Neural crest cell (in vitro differentiated cells): ENCODE data around the gene GPC6. TPM values are rescaled to one million over a fixed set of nuclear protein-coding genes. Genes with fewer than 3 reads are reported as not detected.

Experiments used
- DNase-seq: peaks from one replicate; pipeline ENCODE4 v3.0.0; 2021; ENCODE audit warnings: low read depth, mixed read lengths, low spot score
- H3K27ac Mint-ChIP-seq: one replicate; pipeline ENCODE4 v1.8.0; 2021; ENCODE audit warnings: mild to moderate bottlenecking, mixed read lengths; ENCODE audit not compliant: unreplicated experiment
- H3K27me3 Mint-ChIP-seq: 2 replicates; pipeline ENCODE4 v1.8.0; 2021; ENCODE audit warnings: low read depth, mild to moderate bottlenecking, mixed read lengths
- H3K36me3 Mint-ChIP-seq: 2 replicates; pipeline ENCODE4 v1.8.0; 2021; ENCODE audit warnings: low read depth, mild to moderate bottlenecking, mixed read lengths
- H3K4me1 Mint-ChIP-seq: 2 replicates; pipeline ENCODE4 v1.8.0; 2021; ENCODE audit warnings: mixed read lengths
- H3K4me3 Mint-ChIP-seq: one replicate; pipeline ENCODE4 v1.8.0; 2021; ENCODE audit warnings: mild to moderate bottlenecking, mixed read lengths
- H3K9me3 Mint-ChIP-seq: 2 replicates; pipeline ENCODE4 v1.8.0; 2021; ENCODE audit warnings: mixed read lengths
- CTCF ChIP-seq: fragments of 200-600 bp; sonication (generic); conservative IDR thresholded peaks from 2 replicates; pipeline ENCODE4 v1.5.0; 2021; ENCODE audit warnings: antibody characterized with exemption, mild to moderate bottlenecking
- total RNA-seq: library from RNA; stranded (reverse); gene quantifications from 2 replicates; pipeline ENCODE4 v1.2.1, GENCODE V29; 2021

GPC6 gene
- total RNA-seq, 1 donor from 2014 or later: 13.4 TPM

- TF ChIP-seq CTCF: no peak
- Mint-ChIP-seq H3K4me1 (no peaks in the 10 kb centered on the region), H3K9me3 (no peaks in the 10 kb centered on the region), H3K27ac (no peak overlapping the region), H3K36me3 (no peaks in the 10 kb centered on the region), H3K4me3 (no peak overlapping the region), H3K27me3 (no peaks in the 10 kb centered on the region)
- DNase-seq: no peak
These were observed 1105.9 kb downstream of the GPC6 start for GRCh38 chr13:94332359-94333096.

GRCh38 chr13:94333131-94333820, 1106.7 kb downstream of the GPC6 start:
- Mint-ChIP-seq H3K27ac (peak overlapping the region; percentile 80), H3K27me3 (no peaks in the 10 kb centered on the region), H3K9me3 (no peaks in the 10 kb centered on the region), H3K4me3 (no peak overlapping the region), H3K36me3 (no peaks in the 10 kb centered on the region), H3K4me1 (no peaks in the 10 kb centered on the region)
- DNase-seq: no peak
- TF ChIP-seq CTCF: no peak

GRCh38 chr13:94335761-94336526, 1109.3 kb downstream of the GPC6 start:
- no peak overlapping the region for H3K4me3 Mint-ChIP-seq
- H3K4me1 Mint-ChIP-seq: no peaks in the 10 kb centered on the region
- no peak for TF ChIP-seq CTCF
- H3K36me3 Mint-ChIP-seq: no peaks in the 10 kb centered on the region
- no peaks in the 10 kb centered on the region for H3K9me3 Mint-ChIP-seq
- H3K27ac Mint-ChIP-seq: no peak overlapping the region
- no peak for DNase-seq
- H3K27me3 Mint-ChIP-seq: no peaks in the 10 kb centered on the region

GRCh38 chr13:94339116-94339687, 1112.6 kb downstream of the GPC6 start:
- Mint-ChIP-seq H3K27me3 (no peaks in the 10 kb centered on the region), H3K4me1 (peaks cover 7% of the 10 kb centered on the region), H3K27ac (no peak overlapping the region), H3K4me3 (no peak overlapping the region), H3K9me3 (no peaks in the 10 kb centered on the region), H3K36me3 (no peaks in the 10 kb centered on the region)
- no peak for DNase-seq
- TF ChIP-seq CTCF: no peak

- Mint-ChIP-seq H3K36me3 (no peaks in the 10 kb centered on the region), H3K9me3 (no peaks in the 10 kb centered on the region), H3K4me3 (no peak overlapping the region), H3K27ac (no peak overlapping the region), H3K4me1 (peaks cover 17% of the 10 kb centered on the region), H3K27me3 (no peaks in the 10 kb centered on the region)
- no peak for DNase-seq
- no peak for TF ChIP-seq CTCF
These were observed 1116.0 kb downstream of the GPC6 start for GRCh38 chr13:94342436-94343242.
